GM19240 (cell line): ENCODE results near the gene RABGAP1L.

Experiments
- DNase-seq: peaks from one replicate; pipeline ENCODE4 v3.0.0; 2011; ENCODE audit warnings: low spot score; ENCODE audit not compliant: insufficient read length

The RABGAP1L gene

DNA sequence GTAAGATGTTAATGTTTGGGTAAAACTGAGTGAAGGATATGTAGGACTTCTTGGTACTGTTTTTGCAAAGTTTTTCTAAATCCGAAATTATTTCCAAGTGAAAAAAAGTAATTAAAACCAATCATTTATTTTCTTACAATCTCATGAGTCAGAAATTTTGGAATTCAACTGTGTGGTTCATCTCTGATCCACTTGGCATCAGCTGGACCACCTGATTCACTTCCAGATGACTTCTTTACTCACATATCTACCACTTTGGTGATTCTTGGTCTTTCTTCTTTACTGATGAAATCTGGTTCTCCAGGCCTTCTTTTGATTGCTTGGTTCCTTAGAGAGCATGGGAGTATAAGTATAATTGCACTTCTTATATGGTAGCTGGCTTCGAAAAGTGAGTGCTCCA, 585.6 kb downstream of the RABGAP1L start:
- no peak for DNase-seq

DNA sequence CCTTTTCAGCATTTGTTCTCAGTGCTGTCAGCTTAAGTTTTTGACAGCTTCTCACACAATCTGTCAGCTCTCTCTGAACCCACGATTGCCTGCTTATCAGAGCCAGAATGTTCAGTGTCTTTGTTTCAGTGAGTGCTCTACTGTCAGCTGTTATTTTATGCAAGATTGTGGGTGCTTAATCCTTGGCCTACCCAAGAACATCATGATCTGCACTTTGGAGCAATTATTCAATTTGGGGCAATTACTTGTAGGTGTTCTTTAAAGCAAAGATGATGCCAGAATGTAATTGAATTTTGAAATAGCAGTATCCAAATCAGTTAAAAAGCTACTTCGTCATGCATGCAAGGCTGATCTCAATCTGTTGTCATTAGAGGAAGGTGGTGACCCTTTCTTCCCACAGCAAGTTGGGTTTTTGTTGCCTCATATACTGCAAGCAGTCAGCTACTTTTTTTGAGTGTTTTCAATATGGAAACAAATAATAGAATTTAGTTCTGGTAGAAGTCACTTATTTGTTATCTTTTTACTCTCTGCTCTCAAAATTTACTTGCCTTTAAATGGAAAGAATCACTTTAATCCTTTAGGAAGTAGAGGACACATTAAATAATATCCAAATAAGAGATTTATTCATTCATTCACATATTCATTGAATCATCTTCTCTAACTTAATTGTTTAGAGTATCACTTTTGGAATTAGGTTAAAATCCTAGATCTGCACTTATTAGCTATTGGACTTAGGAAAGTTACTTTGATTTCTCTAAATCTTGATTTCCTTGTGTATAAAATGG, 586.9 kb downstream of the RABGAP1L start:
- no peak for DNase-seq

DNA sequence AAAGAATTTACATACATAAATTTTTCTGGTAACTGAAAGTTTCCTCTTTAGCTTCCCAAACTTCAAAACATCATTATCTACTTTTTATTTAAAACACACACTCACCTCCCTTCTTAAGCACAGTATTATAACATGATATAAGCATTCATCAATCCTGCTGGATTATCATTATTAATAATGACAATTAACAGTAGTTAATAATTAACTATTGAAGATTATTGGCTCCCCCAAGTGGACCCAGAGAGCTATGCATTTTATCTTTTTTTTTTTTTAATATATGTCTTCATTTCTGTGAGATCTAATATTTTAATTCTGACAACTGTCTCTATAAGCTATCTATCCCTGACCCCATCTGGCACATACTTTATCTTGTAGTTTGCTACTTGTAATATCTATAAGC, 588.3 kb downstream of the RABGAP1L start:
- no peak for DNase-seq

- DNase-seq, result no peak
Observed at GRCh38 chr1:174748586-174748985, 589.3 kb downstream of the RABGAP1L start.

DNA sequence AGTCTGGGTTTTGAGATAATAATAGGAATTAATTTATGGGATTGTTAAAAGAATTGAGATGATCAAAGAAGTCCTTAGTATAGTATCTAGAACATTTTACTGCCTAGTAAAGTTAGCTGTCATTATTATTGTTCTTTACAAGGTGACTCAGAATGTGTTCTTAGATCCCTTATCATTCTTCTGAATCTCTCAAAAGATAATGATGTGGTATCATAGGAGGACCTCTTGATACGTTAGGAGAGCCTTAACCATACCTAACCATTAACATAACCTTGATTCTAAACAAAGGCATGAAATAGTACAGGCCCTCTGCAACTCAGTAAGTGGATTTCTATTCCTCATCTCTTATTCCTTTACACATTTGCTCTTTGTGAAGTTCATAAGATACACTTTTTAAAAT, 593.8 kb downstream of the RABGAP1L start:
- no peak for DNase-seq

- no peak for DNase-seq
Observed at GRCh38 chr1:174761335-174761734, 602.0 kb downstream of the RABGAP1L start.

- DNase-seq, result no peak
Observed at GRCh38 chr1:174761901-174762585, 602.7 kb downstream of the RABGAP1L start.

- DNase-seq, result no peak
Observed at GRCh38 chr1:174764191-174764590, 604.9 kb downstream of the RABGAP1L start.

- no peak for DNase-seq
Observed at GRCh38 chr1:174766727-174767126, 607.4 kb downstream of the RABGAP1L start.

GRCh38 chr1:174768516-174768915, 609.2 kb downstream of the RABGAP1L start:
- DNase-seq, result no peak

DNA sequence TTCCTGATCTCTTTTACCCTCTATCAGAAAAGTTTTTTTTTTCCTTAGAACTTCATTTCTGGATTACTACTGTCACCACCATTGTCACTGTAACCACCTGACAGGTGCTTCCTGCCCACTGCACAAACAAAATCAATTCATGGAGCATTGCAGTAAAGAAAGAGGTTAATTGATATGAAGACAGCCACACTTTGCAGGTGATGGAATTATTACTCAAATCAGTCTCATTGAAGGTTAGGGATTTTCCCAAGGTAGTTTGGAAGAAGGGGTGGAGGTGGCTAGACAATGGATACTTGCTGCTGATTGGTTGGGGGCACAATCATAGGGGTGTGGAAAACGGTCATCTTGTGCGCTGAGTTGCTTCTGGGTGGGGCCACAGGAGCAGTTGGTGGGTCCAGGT, 609.6 kb downstream of the RABGAP1L start:
- DNase-seq, result no peak

DNA sequence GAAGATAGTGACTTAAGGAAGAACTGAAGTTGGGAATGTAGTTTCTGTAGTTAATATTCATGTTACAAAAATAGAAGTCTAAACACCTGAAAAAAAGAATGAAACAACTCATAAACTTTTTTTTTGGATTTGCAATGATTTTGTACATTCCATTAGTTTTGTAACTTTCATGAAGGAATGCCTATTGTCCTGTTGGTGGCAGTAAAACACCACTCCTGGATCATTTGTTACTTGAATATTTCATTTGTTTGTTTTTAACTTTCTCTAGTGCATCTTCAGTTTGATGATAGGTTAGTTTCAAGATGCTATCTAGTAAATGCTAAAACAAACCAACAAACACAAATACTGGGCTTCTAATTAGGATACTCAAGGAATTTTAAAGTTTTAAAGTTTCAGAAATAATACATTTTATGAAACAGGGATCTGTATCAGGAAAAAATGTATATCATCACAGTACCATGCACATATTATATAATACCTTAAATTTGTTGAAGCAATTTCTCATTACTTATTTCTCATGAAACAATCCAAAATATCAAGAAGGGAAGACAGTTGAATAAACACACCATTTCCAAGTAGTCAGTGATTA, 610.7 kb downstream of the RABGAP1L start:
- DNase-seq, result no peak

DNA sequence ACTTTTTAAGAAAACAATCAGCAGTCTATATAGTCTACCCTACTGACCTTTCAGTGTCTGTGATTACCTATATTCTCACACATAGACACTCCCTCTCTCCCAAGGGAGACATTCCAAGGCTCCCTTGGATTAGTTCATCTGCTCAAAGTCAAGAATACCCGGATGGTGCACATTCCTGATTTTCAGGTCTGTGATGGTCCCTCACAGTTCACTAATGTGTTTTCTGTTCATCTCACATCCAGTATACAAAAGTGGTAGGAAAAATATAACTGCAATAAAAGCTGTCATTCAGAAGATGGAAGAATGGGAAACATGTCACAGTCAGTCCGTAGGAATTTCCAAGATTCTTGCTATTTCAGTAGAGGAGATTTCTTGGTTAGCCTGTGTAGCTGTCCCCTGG, 616.3 kb downstream of the RABGAP1L start:
- DNase-seq, result no peak

GRCh38 chr1:174777262-174777661, 617.9 kb downstream of the RABGAP1L start:
- no peak for DNase-seq

- no peak for DNase-seq
Observed at GRCh38 chr1:174785510-174785909, 626.2 kb downstream of the RABGAP1L start.

- no peak for DNase-seq
Observed at GRCh38 chr1:174786358-174786757, 627.0 kb downstream of the RABGAP1L start.

- peak; percentile 31 for DNase-seq
Observed at GRCh38 chr1:174786760-174787159, 627.4 kb downstream of the RABGAP1L start.

DNA sequence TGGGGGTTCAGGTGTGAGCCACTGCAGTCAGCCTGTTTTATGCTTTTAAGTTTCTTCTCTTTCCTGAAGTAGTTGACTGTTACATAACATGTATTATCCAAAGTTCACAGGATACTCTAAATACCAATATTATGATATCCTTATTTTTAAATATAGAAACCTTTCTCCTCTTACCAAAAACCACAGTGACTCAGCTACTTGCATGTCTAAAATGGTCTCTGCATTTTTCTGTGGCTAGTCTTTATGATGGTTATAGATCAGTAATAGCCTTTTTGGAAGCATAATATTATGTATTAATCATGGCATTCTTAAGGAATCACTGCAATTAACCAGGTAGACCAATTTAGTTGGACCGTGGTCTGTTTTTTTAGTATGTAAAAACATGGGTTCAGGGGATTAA, 629.7 kb downstream of the RABGAP1L start:
- DNase-seq, result no peak

DNA sequence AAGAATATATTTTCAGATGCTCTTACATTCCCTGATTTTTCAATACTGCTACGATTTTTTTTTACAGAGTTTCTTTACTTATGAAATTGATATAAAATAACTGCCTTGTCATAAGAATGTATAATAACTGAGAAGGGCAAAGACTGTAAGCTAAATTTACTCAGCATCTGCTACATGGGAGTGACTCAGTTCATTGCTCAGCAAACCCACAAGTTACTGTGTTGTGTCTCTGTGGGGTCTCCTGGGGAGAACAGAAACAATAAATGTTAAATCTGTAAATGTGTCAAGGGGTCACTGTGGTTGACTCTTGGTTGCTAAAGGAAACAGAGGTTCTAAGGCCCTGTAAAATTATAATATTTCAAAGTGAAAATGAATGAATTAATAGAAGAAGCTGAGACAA, 630.1 kb downstream of the RABGAP1L start:
- peak; percentile 22 for DNase-seq

- no peak for DNase-seq
Observed at GRCh38 chr1:174791863-174792262, 632.5 kb downstream of the RABGAP1L start.

- no peak for DNase-seq
Observed at GRCh38 chr1:174794861-174795260, 635.5 kb downstream of the RABGAP1L start.

- DNase-seq, result no peak
Observed at GRCh38 chr1:174795806-174796205, 636.5 kb downstream of the RABGAP1L start.

DNA sequence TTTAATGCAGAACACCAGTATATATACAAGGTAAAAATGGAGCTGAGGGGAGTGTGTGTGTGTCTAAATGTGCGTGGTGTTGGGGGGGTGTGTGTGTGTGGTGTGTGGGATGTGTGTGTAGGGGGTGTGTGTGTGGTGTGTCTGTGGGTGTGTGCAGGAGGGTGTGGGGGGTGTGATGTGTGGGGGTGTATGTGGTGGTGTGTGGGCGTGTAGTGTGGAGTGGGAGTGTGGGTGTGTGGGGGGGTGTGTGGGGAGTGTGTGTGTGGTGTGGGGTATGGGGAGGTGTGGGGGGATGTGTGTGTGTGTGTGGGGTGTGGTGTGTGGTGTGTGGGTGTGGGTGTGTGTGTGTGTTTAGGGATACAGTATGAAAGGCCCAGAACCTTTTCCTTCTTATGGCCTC, 638.1 kb downstream of the RABGAP1L start:
- DNase-seq, result no peak
